ENCODE data around the gene LDHAL6A. TPM values are rescaled to one million over a fixed set of nuclear protein-coding genes. Genes with fewer than 3 reads are reported as not detected.

The LDHAL6A gene
- total RNA-seq, 1 donor from 2014 or later, result not detected

DNA sequence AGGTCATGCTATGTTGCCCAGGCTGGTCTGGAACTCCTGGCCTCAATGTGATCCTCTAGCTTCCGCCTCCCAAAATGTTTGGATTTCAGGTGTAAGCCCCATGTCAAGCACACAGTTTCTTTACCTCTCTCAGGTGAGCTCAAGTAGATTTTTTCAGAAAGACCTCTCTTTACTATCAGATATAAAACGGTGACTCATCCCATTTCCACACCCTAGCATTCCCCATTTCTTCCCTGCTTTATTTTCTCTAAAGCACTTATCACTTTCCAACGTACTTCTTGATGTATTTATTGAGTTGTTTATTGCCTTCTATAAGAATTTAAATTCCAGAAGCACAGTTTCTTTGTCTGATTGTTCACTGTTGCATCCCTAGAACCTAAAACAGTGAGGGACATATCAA is 67.4 kb downstream of the LDHAL6A start:
- H3K27ac ChIP-seq, result no peak overlapping the region
- H3K4me1 ChIP-seq, result peaks cover 27% of the 10 kb centered on the region
- peaks cover 18% of the 10 kb centered on the region for H3K36me3 ChIP-seq
- H3K9me3 ChIP-seq, result no peaks in the 10 kb centered on the region
- intact Hi-C loops (cut with DNase I), result no loop called here
- TF ChIP-seq, protein P1, sequence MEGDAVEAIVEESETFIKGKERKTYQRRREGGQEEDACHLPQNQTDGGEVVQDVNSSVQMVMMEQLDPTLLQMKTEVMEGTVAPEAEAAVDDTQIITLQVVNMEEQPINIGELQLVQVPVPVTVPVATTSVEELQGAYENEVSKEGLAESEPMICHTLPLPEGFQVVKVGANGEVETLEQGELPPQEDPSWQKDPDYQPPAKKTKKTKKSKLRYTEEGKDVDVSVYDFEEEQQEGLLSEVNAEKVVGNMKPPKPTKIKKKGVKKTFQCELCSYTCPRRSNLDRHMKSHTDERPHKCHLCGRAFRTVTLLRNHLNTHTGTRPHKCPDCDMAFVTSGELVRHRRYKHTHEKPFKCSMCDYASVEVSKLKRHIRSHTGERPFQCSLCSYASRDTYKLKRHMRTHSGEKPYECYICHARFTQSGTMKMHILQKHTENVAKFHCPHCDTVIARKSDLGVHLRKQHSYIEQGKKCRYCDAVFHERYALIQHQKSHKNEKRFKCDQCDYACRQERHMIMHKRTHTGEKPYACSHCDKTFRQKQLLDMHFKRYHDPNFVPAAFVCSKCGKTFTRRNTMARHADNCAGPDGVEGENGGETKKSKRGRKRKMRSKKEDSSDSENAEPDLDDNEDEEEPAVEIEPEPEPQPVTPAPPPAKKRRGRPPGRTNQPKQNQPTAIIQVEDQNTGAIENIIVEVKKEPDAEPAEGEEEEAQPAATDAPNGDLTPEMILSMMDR (IDR thresholded peaks at IDR 0.05), result no peak
- no peak for DNase-seq
- H3K27me3 ChIP-seq (ENCODE audit: low read depth), result no peaks in the 10 kb centered on the region
- ATAC-seq, result no peak
- H3K4me3 ChIP-seq, result no peak overlapping the region

DNA sequence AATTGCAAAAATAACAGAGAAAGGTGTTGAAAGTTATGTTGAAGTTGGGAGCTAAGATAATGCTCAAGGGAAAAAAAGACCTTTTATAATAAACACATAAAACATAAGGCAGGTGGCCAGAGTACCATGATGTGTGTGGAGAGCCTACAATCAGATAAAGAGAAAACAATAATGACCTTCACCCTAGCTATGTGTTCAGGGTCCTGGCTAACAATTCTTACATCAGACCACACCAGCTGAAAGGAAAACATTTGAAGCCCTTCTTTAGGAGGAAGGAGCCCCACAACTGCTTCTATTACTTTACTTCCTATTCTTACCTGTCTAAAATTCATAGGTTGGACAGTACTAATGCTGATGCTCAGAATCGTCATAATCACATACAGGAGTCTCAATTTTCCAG is 68.6 kb downstream of the LDHAL6A start:
- peaks cover 27% of the 10 kb centered on the region for H3K4me1 ChIP-seq
- TF ChIP-seq, protein P1 (IDR thresholded peaks at IDR 0.05), result no peak

DNA sequence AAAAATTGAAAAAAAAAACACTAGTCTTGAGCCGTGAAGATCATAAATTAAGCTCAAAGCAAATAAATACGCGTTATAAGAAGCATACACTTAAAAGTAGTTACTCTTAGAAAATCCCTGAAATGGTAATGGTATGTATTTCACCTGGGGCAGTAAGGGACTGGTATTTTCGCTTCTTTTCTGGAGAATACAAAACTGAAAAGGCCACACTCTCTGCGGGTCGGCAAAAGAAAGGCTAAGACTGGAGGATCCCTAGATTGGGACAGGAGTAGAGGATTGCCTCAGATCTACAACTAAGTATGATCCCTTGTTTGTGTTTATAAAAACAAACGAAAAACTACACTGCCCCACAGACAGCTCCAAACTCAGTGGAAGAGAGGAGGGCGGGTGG is 70.5 kb downstream of the LDHAL6A start:
- intact Hi-C loops (cut with DNase I), result no loop called here
- DNase-seq (no peak), ATAC-seq (no peak)
- peak overlapping the region; percentile 90 for H3K4me3 ChIP-seq
- TF ChIP-seq, protein P1 (IDR thresholded peaks at IDR 0.05), result no peak
- peaks cover 15% of the 10 kb centered on the region for H3K36me3 ChIP-seq
- H3K4me1 ChIP-seq, result peaks cover 27% of the 10 kb centered on the region
- no peaks in the 10 kb centered on the region for H3K9me3 ChIP-seq
- peak overlapping the region; percentile 98 for H3K27ac ChIP-seq
- H3K27me3 ChIP-seq (ENCODE audit: low read depth), result no peaks in the 10 kb centered on the region

More for the DNA sequence above, 68.6 kb downstream of the LDHAL6A start:
- Histone ChIP-seq H3K9me3 (no peaks in the 10 kb centered on the region), H3K36me3 (peaks cover 9% of the 10 kb centered on the region), H3K4me3 (no peak overlapping the region), H3K27me3 (ENCODE audit: low read depth) (no peaks in the 10 kb centered on the region), H3K27ac (no peak overlapping the region)
- DNase-seq, result no peak
- intact Hi-C loops (cut with DNase I), result no loop called here
- ATAC-seq, result no peak

DNA sequence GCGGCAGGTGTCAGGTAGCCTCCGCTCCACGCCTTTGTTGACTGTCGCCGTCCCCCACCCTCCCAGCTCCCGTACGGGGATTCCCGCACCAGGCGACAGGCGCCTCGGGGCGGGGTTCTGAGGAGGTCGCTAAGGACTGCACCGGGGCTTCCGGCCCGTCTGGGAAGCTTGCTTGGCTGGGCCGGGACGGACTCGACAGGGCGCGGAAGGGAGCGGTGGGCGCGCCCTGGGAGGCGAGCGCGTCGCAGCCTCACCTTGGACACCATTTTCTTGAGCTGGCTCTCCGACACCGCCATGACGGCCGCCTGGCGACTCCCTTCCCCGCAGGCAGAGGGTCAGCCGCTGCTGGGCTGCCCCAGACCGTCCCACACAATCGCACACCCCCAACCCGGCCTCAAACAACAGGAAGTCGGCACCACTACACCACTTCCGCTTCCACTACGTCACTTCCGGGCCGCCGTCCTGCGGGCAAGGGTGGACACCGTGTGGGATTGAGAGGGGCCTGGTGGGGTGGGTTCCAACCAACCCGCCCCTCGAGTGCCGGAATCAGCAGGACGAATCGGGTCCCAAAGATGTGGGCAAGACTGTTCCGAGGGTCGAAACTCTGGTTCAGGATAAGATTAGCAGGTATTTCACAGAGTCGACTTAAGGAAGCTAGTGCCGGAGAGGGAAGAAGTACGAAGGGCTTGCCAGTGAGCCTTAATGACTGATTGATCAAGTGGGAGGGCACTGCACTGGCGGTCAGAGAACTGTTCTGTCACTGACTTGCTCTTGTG is 71.1 kb downstream of the LDHAL6A start, which contains the start of gene TSG101:
TSG101 (minus strand) TSS at position 422 of the 776 bp plus-strand sequence; CDS start at position 296, 126 bp downstream.
- H3K4me1 ChIP-seq, result peaks cover 27% of the 10 kb centered on the region
- H3K27ac ChIP-seq, result peak within 1 kb of the TSS; percentile 98
- peak within 1 kb of the TSS; percentile 90 for H3K4me3 ChIP-seq
- DNase-seq (peak; percentile 96), ATAC-seq (peak; percentile 99)
- H3K9me3 ChIP-seq, result no peaks in the 10 kb centered on the region
- intact Hi-C loops (cut with DNase I), result no loop called here
- TF ChIP-seq, protein P1 (IDR thresholded peaks at IDR 0.05), result no peak
- peaks cover 20% of the 10 kb centered on the region for H3K36me3 ChIP-seq
- no peaks in the 10 kb centered on the region for H3K27me3 ChIP-seq (ENCODE audit: low read depth)

DNA sequence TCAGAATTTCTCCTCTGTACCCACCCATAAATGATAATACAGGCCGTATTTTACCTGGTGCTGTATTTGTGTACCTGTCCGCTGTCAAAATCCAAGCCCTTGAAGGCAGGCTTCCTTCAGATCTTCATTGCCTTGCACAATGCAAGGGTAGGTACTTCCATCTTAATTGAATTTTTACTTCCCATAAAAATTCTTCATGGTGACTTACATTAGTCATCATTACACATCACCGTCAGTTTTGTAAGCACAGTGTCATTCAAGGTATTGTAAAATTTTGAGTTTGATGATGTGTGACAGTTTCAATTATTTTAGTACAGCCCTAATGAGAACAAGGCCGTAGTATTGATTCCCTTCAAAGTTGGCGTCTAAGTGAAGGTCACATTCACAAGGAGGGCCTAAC is 71.9 kb downstream of the LDHAL6A start:
- H3K27ac ChIP-seq, result peak overlapping the region; percentile 98
- no peak for DNase-seq
- no peaks in the 10 kb centered on the region for H3K27me3 ChIP-seq (ENCODE audit: low read depth)
- TF ChIP-seq, protein P1 (IDR thresholded peaks at IDR 0.05), result no peak
- peaks cover 27% of the 10 kb centered on the region for H3K4me1 ChIP-seq
- peak in 1 of 2 donors; percentile 5 for ATAC-seq
- peaks cover 22% of the 10 kb centered on the region for H3K36me3 ChIP-seq
- no peaks in the 10 kb centered on the region for H3K9me3 ChIP-seq
- intact Hi-C loops (cut with DNase I), result no loop called here
- H3K4me3 ChIP-seq, result peak overlapping the region; percentile 90

Other genes starting within 250 kb of the LDHAL6A start
- gene SAA4, start 219.1 kb upstream of the LDHAL6A start, total RNA-seq, result 0.62 TPM
- gene SAA2, start 207.2 kb upstream of the LDHAL6A start, total RNA-seq, result 24.7 TPM
- 36.7 TPM for gene SAA1, start 189.6 kb upstream of the LDHAL6A start, total RNA-seq
- 32.1 TPM for gene HPS5, start 133.7 kb upstream of the LDHAL6A start, total RNA-seq
- 38.3 TPM for gene GTF2H1, start 133.3 kb upstream of the LDHAL6A start, total RNA-seq
- gene LDHA, start 61.3 kb upstream of the LDHAL6A start, total RNA-seq, result 251 TPM
- gene LDHC, start 43.5 kb upstream of the LDHAL6A start, total RNA-seq, result not detected
- 61.8 TPM for gene TSG101, start 71.1 kb downstream of the LDHAL6A start, total RNA-seq
- 26.8 TPM for gene UEVLD, start 132.9 kb downstream of the LDHAL6A start, total RNA-seq
- 3.3 TPM for gene MISFA, start 143.9 kb downstream of the LDHAL6A start, total RNA-seq
- 18.6 TPM for gene SPTY2D1, start 178.5 kb downstream of the LDHAL6A start, total RNA-seq
- gene TMEM86A, start 242.9 kb downstream of the LDHAL6A start, total RNA-seq, result 11.7 TPM